Fibroblast of pulmonary artery (primary cell): ENCODE data around the gene FTCD.

Experiments used
- DNase-seq: peaks from one replicate; pipeline ENCODE4 v3.0.0-alpha.2; 2010; ENCODE audit warnings: low read depth
- H3K4me3 ChIP-seq: replicated peaks from 2 replicates; pipeline ENCODE4 v1.5.1; 2011; ENCODE audit warnings: low read depth, mild to moderate bottlenecking, control low read depth, low read length, moderate library complexity
- TF ChIP-seq, protein P1 (sequence below): IDR thresholded peaks from 2 replicates; pipeline ENCODE4 v1.5.1; 2011; ENCODE audit warnings: mild to moderate bottlenecking, control low read depth, low read length, inconsistent platforms; ENCODE audit errors: missing control alignments

The FTCD gene

DNA sequence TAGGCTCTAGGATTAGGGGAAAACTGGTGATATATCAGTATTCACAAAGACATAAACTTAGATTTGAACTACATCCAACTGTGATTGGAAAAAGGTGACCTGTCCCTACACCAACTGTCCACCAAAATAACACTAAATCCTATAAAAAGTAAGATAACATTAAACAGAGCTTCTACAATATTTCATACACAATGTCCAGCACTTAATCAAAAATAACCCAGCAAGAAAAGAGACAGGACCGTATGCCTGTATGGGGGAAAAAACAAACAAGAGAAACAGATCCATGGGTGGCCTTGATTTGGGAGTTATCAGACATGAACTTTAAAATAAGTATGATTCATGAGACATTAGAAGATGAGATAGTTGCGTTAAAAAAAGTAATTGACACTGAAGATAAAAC, 67.2 kb downstream of the FTCD start:
- H3K4me3 ChIP-seq = no peak overlapping the region
- TF ChIP-seq, protein P1, sequence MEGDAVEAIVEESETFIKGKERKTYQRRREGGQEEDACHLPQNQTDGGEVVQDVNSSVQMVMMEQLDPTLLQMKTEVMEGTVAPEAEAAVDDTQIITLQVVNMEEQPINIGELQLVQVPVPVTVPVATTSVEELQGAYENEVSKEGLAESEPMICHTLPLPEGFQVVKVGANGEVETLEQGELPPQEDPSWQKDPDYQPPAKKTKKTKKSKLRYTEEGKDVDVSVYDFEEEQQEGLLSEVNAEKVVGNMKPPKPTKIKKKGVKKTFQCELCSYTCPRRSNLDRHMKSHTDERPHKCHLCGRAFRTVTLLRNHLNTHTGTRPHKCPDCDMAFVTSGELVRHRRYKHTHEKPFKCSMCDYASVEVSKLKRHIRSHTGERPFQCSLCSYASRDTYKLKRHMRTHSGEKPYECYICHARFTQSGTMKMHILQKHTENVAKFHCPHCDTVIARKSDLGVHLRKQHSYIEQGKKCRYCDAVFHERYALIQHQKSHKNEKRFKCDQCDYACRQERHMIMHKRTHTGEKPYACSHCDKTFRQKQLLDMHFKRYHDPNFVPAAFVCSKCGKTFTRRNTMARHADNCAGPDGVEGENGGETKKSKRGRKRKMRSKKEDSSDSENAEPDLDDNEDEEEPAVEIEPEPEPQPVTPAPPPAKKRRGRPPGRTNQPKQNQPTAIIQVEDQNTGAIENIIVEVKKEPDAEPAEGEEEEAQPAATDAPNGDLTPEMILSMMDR = no peak
- DNase-seq = no peak

GRCh38 chr21:46087641-46088040, 67.7 kb downstream of the FTCD start:
- no peak for DNase-seq
- H3K4me3 ChIP-seq = no peak overlapping the region
- TF ChIP-seq, protein P1 = no peak
